TTC549 (cell line): ENCODE results near the gene GCGR.

Experiments used
- FAIRE-seq: peaks from 2 replicates; lab custom pipeline; 2012; peaks lifted over from hg19 to GRCh38; lab: Jason Lieb, UNC

Gene GCGR

DNA sequence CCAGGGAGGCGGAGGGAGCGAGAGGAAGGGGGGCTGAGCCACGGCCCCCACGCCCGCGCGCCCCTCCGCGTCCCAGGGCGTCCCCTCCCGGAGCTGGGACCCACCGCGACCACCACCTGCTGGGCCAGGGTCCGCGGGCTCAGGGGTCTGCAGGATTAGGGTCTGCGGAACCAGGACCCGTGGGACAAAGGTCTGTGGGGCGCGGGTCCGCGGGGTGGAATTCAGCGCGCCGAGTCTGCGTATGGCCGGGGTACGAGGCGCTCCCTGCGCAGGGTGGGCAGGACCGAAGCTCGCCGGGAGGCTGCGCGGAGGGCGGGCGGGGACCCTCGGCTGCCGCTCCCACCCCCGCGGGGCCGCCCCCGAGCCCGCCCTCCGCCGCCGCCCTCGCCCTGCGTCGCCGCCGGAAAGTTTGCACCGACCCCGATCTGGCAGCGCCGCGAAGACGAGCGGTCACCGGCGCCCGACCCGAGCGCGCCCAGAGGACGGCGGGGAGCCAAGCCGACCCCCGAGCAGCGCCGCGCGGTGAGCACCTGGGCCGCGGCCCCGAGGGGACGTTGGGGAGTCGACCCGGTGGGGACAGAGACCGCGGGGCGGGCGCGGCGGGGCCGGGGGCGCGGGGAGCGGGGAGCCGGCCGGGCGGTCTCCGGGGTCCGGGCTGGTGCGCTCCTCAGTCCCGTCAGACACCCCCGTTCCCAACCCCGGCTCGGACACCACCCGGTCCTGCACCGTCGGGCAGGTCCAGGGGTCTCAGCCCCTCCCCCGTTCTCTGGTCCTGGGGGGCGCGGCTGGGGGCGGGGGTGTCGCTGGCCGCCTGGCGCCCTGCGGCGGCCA, at the start of gene GCGR:
GCGR (plus strand) TSS at position 423 of the 831 bp plus-strand sequence. CDS start 4,869 bp downstream, outside the sequence.
- no peak for FAIRE-seq

DNA sequence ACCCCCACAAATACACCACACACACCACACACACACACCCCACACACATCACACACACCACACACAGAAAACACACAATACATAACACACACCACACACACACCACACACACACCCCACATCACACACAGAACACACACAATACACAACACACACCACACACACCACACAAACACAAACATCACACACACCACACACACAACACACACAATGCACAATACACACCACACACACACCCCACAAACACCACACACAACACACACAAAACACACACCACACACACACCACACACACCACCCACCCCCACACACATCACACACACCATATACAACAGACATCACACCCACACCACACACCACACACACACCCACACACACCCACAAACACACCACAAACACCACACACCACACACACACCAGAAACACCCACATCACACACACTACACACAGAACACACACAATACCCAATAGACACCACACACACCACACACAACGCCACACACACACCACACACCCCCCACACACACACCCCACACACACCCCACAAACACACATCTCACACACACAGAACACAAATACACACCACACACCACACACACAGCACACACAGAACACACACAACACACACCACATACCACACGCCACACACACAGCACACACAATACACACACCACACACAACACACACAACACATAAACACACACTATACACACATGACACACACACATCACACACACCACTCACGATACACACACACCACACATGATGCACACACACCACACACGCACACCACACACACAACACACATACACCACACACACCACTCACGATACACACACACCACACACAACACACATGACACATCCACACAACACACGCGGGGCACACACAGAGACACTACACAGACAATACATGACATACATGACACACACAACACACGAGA, 11.0 kb upstream of the GCGR start:
- FAIRE-seq: no peak

DNA sequence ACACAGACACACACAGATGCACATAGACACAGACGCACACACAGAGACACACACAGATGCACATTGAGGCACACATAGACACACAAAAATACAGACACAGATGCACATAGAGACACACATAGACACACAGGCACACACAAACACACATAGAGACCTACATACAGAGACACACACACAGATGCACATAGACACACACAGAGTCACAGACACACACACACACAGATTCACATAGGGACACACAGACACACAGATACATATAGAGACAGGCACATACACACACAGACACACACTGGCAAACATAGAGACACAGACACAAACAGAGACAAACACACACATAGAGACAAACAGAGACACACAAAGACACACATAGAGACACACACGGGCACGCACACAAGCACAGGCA, 9.9 kb upstream of the GCGR start:
- no peak for FAIRE-seq

DNA sequence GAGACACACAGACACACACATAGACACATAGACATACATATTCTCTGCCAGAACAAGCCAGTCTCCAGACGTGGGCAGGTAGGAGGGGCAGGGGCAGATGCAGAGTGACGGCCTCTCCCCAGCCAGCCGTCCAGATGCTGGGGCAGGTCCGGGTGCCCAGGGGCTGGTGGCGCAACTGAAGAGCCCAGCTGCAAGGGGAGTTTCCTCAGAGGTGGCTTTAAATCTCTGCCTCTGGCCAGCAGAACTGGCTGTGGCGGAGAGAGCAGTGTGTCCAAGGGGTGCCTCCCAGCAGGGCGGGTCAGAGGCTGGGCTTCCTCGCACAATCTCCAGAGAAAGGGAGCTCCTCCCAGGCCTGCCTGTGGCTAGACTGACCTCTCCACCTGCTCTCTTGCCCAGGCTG, 9.4 kb upstream of the GCGR start:
- FAIRE-seq: no peak

DNA sequence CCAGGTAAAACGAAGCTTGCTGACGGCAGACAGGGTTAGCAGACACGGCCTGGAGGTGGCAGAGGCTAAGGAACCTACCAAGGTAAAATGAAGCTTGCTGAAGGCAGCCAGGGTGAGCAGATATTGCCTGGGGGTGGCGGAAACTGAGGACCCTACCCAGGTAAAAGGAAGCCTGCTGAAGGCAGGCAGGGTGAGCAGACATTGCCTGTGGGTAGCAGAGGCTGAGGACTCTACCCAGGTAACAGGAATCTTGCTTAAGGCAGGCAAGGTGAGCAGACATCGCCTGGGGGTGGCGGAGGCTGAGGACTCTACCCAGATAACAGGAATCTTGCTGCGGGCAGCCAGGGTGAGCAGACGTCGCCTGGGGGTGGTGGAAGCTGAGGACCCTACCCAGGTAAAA, 2.6 kb upstream of the GCGR start:
- FAIRE-seq: no peak

DNA sequence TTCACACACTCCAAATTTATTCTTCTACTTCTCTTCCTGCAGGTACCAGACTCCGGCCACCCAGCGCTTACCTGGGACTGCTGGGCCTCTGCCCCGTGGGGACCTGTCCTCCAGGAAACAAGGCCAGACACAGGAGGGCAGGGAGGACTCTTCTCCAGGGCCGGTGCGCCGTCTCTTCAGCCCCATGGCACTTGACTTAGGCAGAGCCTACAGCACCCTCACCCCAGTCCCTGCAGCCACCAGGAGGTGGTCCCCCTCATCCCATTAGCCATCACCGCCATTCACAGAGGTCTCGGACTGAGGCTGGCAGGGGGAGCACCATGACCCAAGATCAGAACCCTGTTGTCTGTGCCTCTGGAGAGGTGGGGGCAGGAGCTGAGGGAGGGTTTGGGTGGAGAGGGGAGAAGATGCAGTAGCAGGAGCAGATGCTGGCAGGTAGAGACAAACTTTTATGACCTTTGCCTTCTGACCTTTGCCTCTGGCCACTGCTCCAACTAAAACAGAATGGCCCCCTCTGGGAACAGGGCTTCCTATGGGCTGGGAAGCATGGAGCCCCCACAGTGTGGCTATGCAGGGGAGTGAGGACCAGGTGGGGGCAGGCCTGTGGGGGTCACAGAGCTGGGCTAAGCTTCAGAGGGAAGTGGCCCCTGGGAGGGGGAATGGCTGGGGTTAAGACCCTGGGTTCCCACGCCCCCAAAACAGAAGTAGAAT, 1.7 kb upstream of the GCGR start:
- no peak for FAIRE-seq

DNA sequence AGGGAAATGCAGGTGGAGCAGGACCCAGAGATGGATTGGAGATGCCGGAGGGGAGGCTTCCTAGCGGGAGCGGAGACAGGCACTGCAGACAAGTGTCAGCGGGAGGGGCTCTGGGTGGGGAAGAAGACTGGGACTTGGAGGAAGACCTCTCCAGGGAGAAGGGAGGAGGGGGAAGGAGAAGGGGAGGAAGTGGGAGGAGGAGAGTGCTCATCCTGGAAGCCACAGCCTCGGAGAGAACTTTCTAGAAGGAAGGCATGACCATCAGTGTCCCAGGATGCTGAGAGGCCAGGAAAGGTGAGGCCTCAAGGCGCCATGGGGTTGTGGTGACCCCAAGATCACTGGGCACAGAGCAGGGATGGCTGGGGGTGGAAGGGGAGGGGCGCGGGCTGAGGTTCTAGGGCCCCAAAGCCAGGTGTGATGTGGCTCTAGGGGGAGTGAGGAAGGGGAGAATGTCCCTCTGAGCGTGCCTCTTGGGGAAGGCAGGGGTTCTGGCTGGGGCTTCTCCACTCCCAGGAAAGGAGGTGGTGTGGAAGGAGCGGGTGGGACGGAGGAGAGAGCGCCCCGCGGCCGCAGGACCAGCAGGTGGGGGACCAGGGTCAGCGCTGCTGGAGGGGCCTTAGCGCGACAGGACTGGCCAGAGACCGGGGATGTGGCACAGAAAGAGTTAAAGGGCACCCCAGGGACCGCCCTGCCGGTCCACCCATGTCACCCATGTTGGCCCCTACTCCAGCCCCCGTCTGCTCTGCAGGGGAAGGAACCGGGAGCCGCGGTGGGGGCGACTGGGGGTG, 900 bp upstream of the GCGR start:
- FAIRE-seq: no peak

DNA sequence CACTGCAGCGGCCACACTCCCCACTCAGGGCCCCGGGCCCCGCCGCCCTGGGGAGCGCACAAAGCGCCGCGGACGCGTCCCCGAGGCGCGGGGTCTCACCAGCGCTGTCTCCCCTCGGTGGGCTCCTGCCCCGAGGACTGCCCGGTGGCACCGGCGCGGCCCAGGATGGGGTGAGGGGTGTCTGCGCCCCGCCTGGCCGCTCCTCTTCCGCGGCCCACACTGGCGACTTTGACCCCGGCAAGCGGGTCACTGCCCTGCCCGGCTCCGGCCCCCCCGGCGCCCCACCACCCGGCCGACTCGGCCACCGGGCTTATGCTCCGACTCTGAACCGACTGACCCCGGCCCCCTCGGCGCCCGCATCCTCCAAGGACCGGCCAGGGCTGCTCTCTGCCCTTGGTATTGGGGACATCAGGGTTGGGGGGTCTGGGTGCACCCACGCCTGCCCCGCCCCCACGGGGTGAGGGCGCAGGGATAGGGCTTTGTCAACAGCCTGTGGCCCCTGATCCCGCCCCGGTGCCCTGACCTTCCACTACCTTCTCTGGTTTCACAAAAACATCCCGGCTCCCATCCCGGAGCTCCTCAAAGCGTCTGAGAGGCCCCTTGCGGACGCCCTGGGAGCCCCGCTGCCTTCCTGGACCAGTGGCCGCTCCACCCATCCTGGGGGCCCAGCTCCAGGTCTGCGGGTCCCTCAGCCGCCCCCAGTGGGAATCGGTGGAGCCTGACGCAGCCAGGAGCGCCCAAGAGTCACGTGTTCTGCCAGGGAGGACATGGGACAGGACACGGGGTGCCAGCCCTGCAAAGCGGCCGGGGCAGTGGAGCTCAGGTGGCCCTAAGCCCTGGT, 829 bp downstream of the GCGR start:
- FAIRE-seq: no peak

DNA sequence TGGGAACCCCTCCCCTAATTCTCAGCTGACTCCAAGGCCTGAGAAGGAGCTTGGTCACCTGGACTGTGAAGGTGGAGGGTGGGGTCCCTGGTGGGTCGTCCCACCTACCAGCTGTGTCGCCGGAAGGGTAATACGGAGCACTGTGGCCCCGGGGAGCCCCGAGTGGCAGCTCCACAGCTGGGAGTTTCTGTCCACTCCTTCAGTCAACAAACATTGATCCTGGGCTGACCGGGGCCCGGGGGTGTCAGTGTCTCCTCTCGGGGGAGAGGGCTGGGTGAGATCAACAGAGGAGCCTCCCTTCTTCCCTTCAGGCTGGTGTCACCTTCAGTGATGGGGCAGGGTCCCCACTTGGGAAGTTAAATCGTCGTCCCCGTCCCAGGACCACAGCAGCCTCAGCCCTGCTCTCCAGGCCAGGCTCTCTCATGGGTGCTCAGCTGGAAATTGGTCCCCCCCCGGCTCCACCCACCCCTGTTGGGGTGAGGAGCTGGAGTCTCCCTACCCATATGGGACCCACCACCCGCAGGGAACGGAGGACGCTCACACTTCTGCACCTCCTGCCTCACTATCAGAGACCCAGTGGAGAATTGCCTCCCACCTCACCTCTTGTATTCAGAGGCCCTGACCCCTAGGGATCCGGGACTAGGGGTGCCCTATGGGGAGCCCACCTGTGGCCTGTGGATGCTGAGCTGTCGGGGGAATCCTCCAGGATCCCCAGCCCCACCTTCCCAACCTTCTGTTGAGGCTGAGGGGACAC, 1.9 kb downstream of the GCGR start:
- no peak for FAIRE-seq

DNA sequence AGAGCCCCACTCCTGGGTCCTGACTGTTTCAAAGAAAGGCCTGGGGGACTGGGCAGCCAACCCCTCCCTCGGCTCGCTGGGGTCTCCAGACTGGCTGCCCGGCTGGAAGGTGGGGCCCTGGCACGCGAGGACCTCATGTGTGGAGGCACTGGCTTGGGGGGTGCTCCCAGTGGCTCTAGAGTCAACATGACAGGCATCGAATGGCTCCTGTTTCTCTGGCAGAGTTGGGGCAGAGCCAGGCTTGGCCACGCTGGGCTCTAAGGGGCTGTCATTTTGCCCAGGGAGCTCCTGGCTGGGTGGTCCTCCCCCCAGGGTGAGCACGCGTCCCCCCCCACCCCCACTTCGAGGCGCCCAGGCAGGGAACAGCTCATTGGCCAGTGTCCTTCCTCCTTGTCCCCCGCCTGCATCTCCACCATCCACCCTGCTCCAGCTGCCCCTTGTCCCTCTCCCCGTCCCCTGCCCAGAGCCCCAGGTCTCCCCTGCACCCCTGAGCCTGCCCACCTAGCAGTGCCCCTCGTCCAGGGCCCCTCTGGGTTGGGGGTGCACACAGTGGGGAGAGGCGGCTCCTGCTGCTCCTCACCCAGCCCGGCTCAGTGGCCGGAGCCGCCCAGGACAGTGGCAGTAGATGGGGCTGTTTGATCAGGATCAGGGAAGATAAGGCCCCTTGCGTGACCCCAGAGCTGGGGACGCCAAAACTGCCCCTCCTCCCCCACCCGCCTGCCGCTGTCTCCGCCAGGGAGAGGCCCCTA, 2.7 kb downstream of the GCGR start:
- FAIRE-seq: no peak

DNA sequence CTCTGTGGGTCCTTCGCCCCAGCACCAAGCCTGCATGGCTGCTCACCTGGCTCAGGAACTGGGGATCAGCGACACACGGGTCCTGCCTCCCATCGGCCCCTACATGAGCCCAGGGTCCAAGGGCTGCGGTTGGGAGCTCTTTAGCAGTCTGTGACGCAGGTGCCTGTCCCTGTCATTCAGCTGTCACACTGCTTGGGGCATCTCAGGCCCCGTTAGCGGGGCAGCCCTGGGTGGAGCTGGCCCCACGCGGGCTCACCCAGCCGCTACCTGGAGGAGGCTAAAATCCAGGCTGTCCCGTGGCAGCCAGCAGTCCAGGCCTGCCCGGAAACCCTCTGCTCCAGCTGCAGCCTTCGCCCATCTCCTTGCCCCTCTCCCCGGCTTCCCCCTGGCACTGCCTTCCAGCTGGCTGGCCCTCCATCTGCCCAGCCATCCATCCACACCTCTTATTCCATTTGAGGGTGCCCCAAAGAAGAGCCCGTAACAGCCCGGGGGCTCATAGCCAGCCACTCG, 3.3 kb downstream of the GCGR start:
- FAIRE-seq: no peak

DNA sequence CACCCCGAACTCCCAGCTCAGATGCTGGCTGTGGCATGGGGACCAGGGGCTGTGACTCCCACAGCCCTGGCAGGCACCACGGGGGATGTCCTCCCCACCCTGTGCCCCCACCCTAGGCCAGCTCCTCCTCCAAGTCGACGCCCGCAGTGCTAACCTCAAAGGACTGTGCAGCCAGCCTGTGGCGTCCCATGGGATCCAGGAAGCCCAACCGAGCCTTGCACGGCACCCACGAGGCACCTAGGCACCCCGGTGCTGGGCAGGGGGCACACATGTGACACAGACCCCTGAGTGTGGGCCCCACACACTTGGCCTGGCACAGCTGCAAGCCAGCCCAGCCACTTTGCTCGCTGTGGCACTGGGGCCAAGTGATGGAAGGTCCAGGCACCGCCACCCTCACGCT, 3.9 kb downstream of the GCGR start:
- FAIRE-seq: no peak

DNA sequence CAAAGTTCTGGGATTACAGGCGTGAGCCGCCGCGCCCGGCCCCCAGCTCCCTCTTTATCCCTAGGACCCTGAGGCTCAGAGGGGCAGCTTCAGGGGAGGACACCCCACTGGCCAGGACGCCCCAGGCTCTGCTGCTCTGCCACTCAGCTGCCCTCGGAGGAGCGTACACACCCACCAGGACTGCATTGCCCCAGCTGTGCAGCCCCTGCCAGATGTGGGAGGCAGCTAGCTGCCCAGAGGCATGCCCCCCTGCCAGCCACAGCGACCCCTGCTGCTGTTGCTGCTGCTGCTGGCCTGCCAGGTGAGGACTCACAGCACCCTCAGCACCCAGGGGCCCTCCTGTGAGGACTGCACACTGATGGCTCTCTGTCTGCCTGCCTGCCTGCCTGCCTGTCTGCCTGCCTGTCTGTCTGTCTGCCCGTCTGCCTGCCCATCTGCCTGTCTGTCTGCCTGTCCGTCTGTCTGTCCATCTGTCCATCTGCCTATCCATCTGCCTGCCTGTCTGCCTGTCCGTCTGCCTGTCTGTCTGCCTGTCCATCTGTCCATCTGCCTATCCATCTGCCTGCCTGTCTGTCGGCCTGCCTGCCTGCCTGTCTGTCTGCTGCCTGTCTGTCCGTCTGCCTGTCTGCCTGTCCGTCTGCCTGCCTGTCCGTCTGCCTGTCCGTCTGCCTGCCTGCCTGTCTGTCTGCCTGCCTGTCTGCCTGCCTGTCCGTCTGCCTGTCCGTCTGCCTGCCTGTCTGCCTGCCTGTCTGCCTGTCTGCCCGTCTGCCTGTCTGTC, 5.0 kb downstream of the GCGR start:
- FAIRE-seq: no peak

DNA sequence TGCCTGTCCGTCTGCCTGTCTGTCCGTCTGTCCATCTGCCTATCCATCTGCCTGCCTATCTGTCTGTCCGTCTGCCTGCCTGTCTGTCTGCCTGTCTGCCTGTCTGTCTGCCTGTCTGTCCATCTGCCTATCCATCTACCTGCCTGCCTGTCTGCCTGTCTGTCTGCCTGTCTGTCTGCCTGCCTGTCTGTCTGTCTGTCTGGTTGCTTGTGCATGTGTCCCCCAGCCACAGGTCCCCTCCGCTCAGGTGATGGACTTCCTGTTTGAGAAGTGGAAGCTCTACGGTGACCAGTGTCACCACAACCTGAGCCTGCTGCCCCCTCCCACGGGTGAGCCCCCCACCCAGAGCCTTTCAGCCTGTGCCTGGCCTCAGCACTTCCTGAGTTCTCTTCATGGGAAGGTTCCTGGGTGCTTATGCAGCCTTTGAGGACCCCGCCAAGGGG, 5.6 kb downstream of the GCGR start:
- FAIRE-seq: no peak

DNA sequence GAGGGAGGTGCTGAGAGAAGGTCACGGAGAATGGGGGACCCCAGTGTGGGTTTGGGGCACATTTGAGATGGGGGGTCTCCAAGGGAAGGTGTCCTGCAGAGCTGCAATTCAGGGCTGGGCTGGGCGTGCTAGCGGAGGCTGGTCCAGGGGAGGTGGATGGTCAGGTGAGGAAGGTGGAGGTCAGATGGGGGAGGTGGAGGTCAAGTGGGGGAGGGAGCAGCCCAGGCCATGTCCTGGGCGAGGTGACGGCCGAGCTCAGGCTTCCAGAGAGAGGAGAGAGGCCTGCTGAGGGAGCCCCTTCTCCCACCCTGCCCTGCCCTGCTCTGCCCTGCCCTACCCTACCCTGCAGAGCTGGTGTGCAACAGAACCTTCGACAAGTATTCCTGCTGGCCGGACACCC, 6.5 kb downstream of the GCGR start:
- FAIRE-seq: no peak

DNA sequence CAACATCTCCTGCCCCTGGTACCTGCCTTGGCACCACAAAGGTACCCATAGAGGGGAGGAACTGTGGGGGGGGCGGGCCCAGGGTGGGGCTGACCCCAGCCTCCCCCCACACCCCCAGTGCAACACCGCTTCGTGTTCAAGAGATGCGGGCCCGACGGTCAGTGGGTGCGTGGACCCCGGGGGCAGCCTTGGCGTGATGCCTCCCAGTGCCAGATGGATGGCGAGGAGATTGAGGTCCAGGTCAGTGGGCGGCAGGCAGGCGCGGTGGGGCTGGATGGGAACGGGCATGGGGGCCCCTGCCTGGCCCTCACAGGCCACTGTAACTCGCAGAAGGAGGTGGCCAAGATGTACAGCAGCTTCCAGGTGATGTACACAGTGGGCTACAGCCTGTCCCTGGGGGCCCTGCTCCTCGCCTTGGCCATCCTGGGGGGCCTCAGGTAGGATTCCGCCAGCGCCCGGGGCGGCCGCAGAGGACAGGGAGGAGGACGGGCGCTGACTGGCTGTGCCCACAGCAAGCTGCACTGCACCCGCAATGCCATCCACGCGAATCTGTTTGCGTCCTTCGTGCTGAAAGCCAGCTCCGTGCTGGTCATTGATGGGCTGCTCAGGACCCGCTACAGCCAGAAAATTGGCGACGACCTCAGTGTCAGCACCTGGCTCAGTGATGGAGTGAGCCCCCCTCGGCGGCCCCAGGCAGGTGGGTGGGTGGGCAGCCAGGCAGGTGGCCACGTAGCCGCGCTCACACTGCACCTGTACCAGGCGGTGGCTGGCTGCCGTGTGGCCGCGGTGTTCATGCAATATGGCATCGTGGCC, 7.1 kb downstream of the GCGR start:
- no peak for FAIRE-seq
